GM12878 (cell line): ENCODE results near the gene CNDP1. TPM values are rescaled to one million over a fixed set of nuclear protein-coding genes. Genes with fewer than 3 reads are reported as not detected.

Experiments
- ATAC-seq: fragments of 200-7000 bp; cut with Tn5 transposase; 3 replicates; pipeline ENCODE4 v1.9.1; 2020; ENCODE audit warnings: mild to moderate bottlenecking, moderate library complexity
- BruUV-seq: library from RNA; stranded (reverse); fragments of 400-500 nt; replicated peaks from 2 replicates; lab custom pipeline; 2021; lab: Mats Ljungman, UMichigan
- CTCF ChIA-PET: fragments of 300-600 bp; sonication (Branson Sonifier 250); formaldehyde crosslinking; extraction: SDS; loops from one replicate; lab custom pipeline; 2021; ENCODE audit warnings: inconsistent platforms; lab: Yijun Ruan, JAX
- POLR2A ChIA-PET: fragments of 350-600 bp; formaldehyde crosslinking; extraction: SDS; loops from one replicate; lab custom pipeline; 2021; ENCODE audit warnings: inconsistent platforms; lab: Charles Lee
- RAD21 ChIA-PET: fragments of 300-600 bp; sonication (Branson Sonifier 250); formaldehyde crosslinking; loops from one replicate; lab custom pipeline; 2023; ENCODE audit warnings: antibody characterized with exemption; ENCODE audit not compliant: unreplicated experiment; lab: Charles Lee
- SMC1A ChIA-PET: fragments of 300-600 bp; sonication (Branson Sonifier 250); formaldehyde crosslinking; loops from one replicate; lab custom pipeline; 2023; ENCODE audit not compliant: unreplicated experiment, uncharacterized antibody; lab: Charles Lee
- DNase-seq: peaks from one replicate; pipeline ENCODE4 v3.0.0-alpha.2; 2011; ENCODE audit warnings: low read depth, low spot score
- FAIRE-seq: peaks from 3 replicates; lab custom pipeline; 2011; peaks lifted over from hg19 to GRCh38; lab: Jason Lieb, UNC
- H2AFZ ChIP-seq: 2 replicates; pipeline ENCODE4 v1.6.0; 2011; ENCODE audit warnings: low read depth, low read length, control low read depth; ENCODE audit not compliant: control insufficient read depth
- H3K27ac ChIP-seq: 2 replicates; pipeline ENCODE4 v1.5.1; 2011; ENCODE audit warnings: control low read depth; ENCODE audit not compliant: control insufficient read depth, insufficient read depth
- H3K27me3 ChIP-seq, 2 experiments: replicated peaks in 1 of 2; 2 replicates each; pipeline versions ENCODE4 v1.6.0 to v1.6.1; 2011; ENCODE audit warnings: low read length in 1 of 2; ENCODE audit not compliant: control insufficient read depth in 2 of 2, insufficient read depth in 2 of 2
- H3K36me3 ChIP-seq, 2 experiments: 2 replicates each; pipeline ENCODE4 v1.5.1; 2011; ENCODE audit warnings: low read length in 1 of 2; ENCODE audit not compliant: control insufficient read depth in 2 of 2, insufficient read depth in 2 of 2
- H3K4me1 ChIP-seq: 2 replicates; pipeline ENCODE4 v1.6.1; 2011; ENCODE audit warnings: mild to moderate bottlenecking, low read length, moderate library complexity, mixed read lengths; ENCODE audit not compliant: control insufficient read depth, insufficient read depth
- H3K4me2 ChIP-seq: 2 replicates; pipeline ENCODE4 v1.6.0; 2011; ENCODE audit warnings: control low read depth; ENCODE audit not compliant: control insufficient read depth, insufficient read depth
- H3K4me3 ChIP-seq: fragments of 200-600 bp; sonication (generic); 2 replicates; pipeline ENCODE4 v1.5.1; 2016
- H3K79me2 ChIP-seq: 2 replicates; pipeline ENCODE4 v1.6.0; 2011; ENCODE audit warnings: low read length; ENCODE audit not compliant: control insufficient read depth, insufficient read depth
- H3K9ac ChIP-seq: 2 replicates; pipeline ENCODE4 v1.8.0; 2011; ENCODE audit warnings: low read length, control low read depth, mixed read lengths; ENCODE audit not compliant: control insufficient read depth, insufficient read depth
- H3K9me3 ChIP-seq: replicated peaks from 3 replicates; pipeline ENCODE4 v1.5.1; 2011; ENCODE audit warnings: mild to moderate bottlenecking, low read length; ENCODE audit not compliant: control insufficient read depth, insufficient read depth
- H4K20me1 ChIP-seq: 2 replicates; pipeline ENCODE4 v1.6.0; 2011; ENCODE audit not compliant: control insufficient read depth, insufficient read depth
- IKZF1 ChIP-seq: fragments of 450-650 bp; conservative IDR thresholded peaks from 2 replicates; pipeline ENCODE4 v1.6.1; 2017; ENCODE audit warnings: antibody characterized with exemption, mild to moderate bottlenecking
- IKZF2 ChIP-seq, 2 experiments: fragments of 450-650 bp; IDR thresholded peaks; 2 replicates each; pipeline ENCODE4 v1.6.1; 2017; ENCODE audit warnings: mild to moderate bottlenecking in 2 of 2, moderate library complexity in 2 of 2
- MTA2 ChIP-seq: fragments of 450-650 bp; IDR thresholded peaks from 2 replicates; pipeline ENCODE4 v1.6.1; 2016; ENCODE audit warnings: low read depth, mild to moderate bottlenecking, moderate library complexity
- NR2C1 ChIP-seq: fragments of 450-650 bp; IDR thresholded peaks from 2 replicates; pipeline ENCODE4 v1.6.1; 2017; ENCODE audit warnings: antibody characterized with exemption, mild to moderate bottlenecking, moderate library complexity
- SPI1 ChIP-seq: IDR thresholded peaks from 2 replicates; pipeline ENCODE4 v1.6.1; 2011; ENCODE audit warnings: low read depth, mild to moderate bottlenecking, low read length, moderate library complexity, borderline replicate concordance; ENCODE audit not compliant: insufficient read depth
- WGBS: methylation state at CpG from one replicate; pipeline ENCODE4 v1.1.6; 2016; ENCODE audit warnings: low lambda C conversion rate; ENCODE audit not compliant: insufficient replicate concordance, insufficient coverage; ENCODE audit errors: missing lambda C conversion rate; 5-methylcytosine and 5-hydroxymethylcytosine counted together
- in situ Hi-C: fragments of 300-500 bp; cut with MboI; formaldehyde crosslinking; loops from 9 replicates; pipeline ENCODE4 v1.14.3; 2018; ENCODE audit warnings: mixed read lengths
- intact Hi-C: fragments of 100-400 bp; cut with micrococcal nuclease; formaldehyde crosslinking; loops from one replicate; pipeline ENCODE4 v1.14.2; 2022; ENCODE audit not compliant: unreplicated experiment
- polyA plus RNA-seq, 11 experiments: library from polyadenylated mRNA; depleted of rRNA in 4 of 11; unstranded in 6 of 11; stranded (reverse) in 5 of 11; fragments of >200 nt; fragmentation: Nextera tagmentation in 4 of 11; fragmentation: Illumina TruSeq in 1 of 11; extraction: Ambion mirVana in 4 of 11; extraction: Trizol in 1 of 11; gene quantifications; 1 replicate in 1 of 11; 2 replicates in 10 of 11; pipeline versions ENCODE4 v1.2.1 to v1.2.3, GENCODE V29; 2011 to 2016; ENCODE audit warnings: inconsistent platforms in 2 of 11, missing spikeins in 2 of 11, low read depth in 1 of 11
- total RNA-seq, 4 experiments: library from RNA; depleted of rRNA in 3 of 4; stranded (reverse); fragments of >200 nt in 3 of 4; fragmentation: Illumina TruSeq in 1 of 4; extraction: Trizol in 1 of 4; gene quantifications; 2 replicates each; pipeline versions ENCODE4 v1.2.1 to v1.2.3, GENCODE V29; 2013 to 2021

Gene CNDP1
- total and polyA plus RNA-seq, 10 of the 15 experiments (the other 5 are each of a cell fraction or from before 2014, with no cell fraction given): 0.04 to 0.05 TPM; not detected in 8

- 15% methylated on average over 3 of the region's 3 CpGs for WGBS
- no peak for TF ChIP-seq NR2C1
- TF ChIP-seq IKZF2 (IDR thresholded peaks at IDR 0.05): peak; percentile 13 to 35; a peak in 2 of 4 replicates
- TF ChIP-seq SPI1: peak; percentile 69; the same call in 1 of the 2 replicates
- peak; percentile 30; the same call in 1 of the 2 replicates for TF ChIP-seq IKZF1
- TF ChIP-seq MTA2: peak; percentile 44; the same call in 1 of the 2 replicates
- no peaks in the 10 kb centered on the region for H3K9me3 ChIP-seq
- H3K9ac ChIP-seq: no peak overlapping the region
- CTCF ChIA-PET: interaction anchor here (0.6 kb wide), 1 partner anchor 527 kb away, joined by 3 read pairs; no protein-coding TSS in a partner anchor
- H3K4me2 ChIP-seq: peak overlapping the region; percentile 98
- DNase-seq: no peak
- FAIRE-seq: no peak
- H4K20me1 ChIP-seq: no peaks in the 10 kb centered on the region
- SMC1A ChIA-PET: interaction anchor here (1.2 kb wide), 1 partner anchor 54 kb away, joined by 8 read pairs; no protein-coding TSS in a partner anchor
- ATAC-seq: no peak
- H3K4me1 ChIP-seq: peaks cover 18% of the 10 kb centered on the region
- POLR2A ChIA-PET: interaction anchor here (0.6 to 1.1 kb wide), 2 partner anchors 7 to 49 kb away, joined by 3 to 4 read pairs; no protein-coding TSS in a partner anchor
- BruUV-seq: no TSS peak
- in situ Hi-C loops: loop anchor here (5.0 kb wide), 3 partner anchors 100 to 300 kb away; partner anchors contain the start of gene ZNF407
- RAD21 ChIA-PET: no interaction called here
- H3K4me3 ChIP-seq: peak overlapping the region; percentile 80
- intact Hi-C loops: loop anchor here (5.0 to 10.0 kb wide), 4 partner anchors 205 to 1997 kb away; partner anchors contain the start of genes CYB5A, FBXO15, PTGR3 and TIMM21
- H3K36me3 ChIP-seq: peaks cover 0 to 6% of the 10 kb centered on the region in 2 experiments; a peak in 2 of 4 replicates
- peak overlapping the region; percentile 88; the same call in 1 of the 2 replicates for H3K27ac ChIP-seq
- no peaks in the 10 kb centered on the region for H3K27me3 ChIP-seq
- H2AFZ ChIP-seq: no peak overlapping the region
- peaks cover 58% of the 10 kb centered on the region for H3K79me2 ChIP-seq
Measured at GRCh38 chr18:74497778-74498177, 36.5 kb upstream of the CNDP1 start.
